GM21447 (cell line): ENCODE results near the gene GFPT2.

Experiments
- ATAC-seq: cut with Tn5 transposase; IDR thresholded peaks from one replicate; pipeline ENCODE4 v1.9.1; 2021; ENCODE audit not compliant: unreplicated experiment

GFPT2 gene

DNA sequence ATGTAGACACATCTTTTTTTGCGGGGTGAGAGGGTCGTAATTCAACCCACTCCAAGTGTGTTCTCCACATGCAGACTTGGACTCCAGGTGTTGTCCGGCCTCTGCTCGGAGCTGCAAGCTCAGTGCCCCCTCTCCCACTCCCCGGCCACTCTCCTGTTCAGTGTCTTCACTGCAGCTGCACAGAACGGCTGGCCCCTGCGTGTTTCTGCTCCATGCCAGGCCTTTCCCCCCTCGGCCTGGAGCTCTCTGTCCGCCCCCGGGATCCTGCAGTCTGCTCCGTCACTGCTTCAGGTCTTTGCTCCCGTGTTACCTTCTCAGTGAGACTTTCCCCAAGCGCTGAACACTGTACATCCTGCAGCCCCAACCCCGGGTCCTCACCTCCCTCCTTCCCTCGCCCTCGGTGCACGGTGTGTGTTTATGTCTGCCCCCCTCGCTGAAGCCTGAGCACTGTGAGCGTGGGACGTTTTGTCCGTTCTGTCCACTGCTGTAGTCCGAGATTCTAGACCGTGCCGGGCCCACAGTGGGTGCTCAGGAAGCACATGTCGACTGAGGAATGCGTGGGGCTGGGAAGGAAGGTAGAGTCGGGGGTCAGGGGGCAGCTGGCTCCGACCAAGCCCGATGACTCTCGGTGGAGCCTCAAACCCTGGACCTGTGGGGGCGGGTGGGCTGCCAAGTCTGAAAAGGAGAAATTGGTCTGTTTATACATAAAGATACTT, 26.4 kb upstream of the GFPT2 start:
- ATAC-seq, result no peak

DNA sequence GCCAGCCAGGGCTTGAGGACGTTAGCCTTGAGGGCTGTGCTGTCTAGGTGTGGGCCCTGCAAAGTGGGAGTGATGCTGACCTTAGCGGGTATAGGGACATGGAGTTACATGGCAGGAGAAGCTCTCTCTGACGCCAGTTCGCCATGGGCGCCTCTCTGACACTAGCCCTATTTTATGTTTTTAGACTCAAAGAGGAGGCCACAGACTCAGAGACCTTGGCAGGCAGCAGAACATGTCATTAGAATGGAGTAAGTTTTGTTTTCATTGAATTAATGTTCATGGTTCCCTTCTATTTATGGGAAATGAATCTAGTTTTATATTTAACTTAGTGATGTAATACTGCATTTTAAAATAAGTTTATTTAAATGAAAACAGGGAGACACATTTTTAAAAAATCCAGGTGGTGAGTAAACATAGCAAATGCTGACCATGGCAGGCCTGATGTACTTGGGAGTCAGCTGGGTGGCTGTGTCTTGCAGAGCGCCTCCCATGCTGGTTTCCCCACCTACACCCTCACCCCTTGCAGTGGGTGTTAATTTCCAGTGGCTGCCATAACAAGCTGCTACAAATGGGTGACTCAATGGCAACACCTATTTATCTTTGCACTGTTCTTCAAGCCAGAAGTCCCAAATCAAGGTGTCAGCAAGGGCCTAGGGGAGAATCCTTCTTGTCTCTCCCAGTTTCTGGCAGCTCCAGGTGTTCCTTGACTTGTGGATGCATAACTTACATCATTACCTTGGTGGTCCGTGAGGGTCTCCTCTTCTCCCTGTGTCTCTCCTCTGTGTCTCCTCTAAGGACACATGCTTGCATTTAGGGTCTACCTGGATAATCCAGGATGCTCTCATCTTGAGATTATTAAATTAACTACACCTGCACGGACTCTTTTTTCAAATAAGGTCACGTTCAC, 25.6 kb upstream of the GFPT2 start:
- no peak for ATAC-seq

DNA sequence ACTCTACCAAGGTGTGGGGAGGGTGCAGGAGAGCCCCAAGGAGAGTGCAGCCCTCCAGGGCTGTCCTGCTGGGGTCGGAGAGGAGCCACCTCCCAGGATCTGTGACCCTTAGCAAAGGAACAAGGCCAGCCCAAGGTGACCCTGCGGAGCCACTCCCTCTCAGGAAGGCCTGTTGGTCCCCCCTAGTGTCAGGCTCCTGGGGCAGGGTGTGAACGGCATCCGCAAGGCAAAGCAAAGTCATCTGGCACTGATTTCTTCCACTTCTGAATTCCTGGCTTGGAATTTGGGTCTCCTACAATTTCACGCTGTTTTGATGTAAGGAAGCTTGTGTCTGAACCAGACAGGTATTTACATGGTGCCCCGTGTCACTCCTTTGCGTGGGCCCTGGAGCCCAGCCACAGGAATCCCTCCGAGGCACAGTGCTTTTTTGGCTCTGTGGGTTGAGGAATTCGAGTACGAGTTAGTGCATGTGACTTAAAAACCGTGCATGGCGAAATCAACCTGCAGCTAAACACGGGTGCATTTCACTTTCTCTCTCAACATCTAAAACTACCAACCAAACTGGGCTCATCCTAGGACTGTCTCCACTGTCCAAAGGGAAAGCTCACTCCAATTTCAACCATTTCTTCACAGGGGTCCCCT, 24.5 kb upstream of the GFPT2 start:
- ATAC-seq, result no peak

DNA sequence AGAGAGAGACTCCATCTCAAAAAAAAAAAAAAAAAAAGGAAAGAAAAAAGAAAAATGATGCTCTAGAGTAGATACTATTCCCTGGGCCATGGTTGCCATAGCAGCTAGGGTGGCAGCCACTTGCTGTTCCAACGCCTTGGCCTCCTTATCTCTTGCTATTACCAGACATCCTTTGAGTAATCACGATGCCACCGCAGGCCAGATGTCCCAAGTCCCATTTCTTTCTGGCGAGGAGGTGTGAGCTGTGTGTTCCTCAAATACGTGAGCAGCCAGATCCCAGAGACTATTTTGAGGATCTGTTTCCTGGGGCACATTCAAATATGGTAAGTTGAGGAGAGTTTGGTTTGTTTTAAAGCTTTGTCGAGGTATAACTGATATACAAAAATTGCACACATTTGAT, 23.4 kb upstream of the GFPT2 start:
- ATAC-seq, result no peak

DNA sequence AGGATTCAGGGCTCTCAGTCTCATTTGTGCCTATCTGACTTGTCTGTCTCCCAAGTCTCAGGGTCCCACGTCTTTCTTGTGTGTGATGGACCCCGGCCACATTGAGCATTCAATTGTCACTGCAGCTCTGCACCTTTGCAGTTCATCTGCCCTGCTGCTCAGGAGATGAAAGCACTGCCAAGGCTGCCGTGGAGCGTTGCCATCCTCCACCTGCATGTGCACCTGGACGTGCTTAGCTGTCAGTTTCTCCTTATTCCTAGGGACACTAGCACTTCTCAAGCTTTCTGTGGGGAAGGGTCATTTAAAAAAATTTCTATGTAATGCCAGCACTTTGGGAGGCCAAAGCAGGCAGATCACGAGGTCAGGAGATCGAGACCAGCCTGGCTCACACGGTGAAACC, 22.8 kb upstream of the GFPT2 start:
- no peak for ATAC-seq

DNA sequence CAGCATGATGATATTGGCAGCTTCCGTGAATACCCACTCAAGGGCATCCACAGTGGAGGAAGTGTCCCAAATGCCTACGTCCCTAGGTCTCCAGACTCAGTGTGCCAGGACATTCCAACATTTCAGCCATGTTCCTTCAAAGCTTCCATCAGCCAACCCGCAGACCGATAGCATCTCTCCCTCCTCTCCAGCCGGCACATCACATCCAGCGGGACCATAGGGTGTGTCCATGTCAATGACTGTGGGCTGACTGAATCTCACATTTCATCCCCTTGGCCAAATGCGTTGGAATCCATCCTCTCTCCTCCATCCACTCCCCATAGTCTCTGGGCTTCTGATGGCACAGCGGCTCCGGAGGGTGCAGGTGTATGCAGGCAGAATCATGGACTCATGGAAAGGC, 22.2 kb upstream of the GFPT2 start:
- ATAC-seq, result no peak

DNA sequence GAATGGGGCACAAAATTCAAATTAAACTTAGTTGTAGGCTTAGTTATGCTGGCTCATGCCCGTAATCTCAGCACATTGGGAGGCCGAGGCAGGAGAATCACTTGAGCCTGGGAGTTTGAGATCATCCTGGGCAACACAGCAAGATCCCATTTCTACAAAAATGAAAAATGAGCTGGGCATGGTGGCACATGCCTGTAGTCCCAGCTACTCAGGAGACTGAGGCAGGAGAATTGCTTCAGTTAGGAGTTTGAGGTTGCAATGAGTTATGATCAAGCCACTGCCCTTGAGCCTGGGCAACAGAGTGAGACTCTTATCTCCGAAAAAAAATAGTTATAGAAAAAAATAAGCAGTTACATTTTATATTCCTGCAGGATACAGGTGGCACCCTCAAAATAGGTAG, 20.7 kb upstream of the GFPT2 start:
- no peak for ATAC-seq

DNA sequence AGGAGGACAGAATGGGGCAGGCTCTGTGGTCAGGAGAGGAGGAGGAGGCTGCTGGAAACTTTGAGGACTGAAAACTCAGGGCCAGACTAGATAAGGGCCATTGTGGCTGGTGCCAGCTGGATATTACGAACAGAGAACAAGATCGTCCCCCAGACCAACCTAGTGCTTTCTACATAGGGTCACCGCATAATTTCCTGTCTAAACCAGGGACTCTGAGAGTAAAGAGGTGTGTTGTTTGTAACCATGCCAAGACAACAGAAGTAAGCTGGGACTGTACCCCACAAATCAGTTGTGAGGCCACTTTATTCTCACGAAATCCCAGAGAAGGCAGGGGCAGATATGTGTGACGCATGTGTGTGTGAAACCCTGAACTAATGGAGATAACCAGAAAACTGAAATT, 20.3 kb upstream of the GFPT2 start:
- no peak for ATAC-seq

DNA sequence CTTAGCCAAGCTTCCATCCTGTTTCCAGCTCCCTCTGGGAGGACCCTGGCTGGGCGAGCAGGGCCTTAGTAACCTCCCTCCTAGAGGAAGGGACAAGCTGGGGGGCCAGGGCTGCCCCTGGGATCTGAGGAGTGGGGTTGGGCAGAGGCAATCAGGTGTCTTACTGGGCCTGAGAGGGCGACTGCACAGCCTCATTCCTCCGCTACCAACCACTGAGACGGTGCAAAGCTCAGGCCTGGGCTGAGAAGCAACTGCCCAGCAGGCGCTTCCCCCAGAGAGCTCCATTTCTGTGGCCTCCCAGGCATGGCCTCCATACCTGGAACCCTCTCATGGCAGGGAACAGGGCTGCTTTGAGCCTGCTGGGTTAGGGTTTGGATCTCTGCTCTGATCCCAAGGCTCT, 18.8 kb upstream of the GFPT2 start:
- no peak for ATAC-seq

DNA sequence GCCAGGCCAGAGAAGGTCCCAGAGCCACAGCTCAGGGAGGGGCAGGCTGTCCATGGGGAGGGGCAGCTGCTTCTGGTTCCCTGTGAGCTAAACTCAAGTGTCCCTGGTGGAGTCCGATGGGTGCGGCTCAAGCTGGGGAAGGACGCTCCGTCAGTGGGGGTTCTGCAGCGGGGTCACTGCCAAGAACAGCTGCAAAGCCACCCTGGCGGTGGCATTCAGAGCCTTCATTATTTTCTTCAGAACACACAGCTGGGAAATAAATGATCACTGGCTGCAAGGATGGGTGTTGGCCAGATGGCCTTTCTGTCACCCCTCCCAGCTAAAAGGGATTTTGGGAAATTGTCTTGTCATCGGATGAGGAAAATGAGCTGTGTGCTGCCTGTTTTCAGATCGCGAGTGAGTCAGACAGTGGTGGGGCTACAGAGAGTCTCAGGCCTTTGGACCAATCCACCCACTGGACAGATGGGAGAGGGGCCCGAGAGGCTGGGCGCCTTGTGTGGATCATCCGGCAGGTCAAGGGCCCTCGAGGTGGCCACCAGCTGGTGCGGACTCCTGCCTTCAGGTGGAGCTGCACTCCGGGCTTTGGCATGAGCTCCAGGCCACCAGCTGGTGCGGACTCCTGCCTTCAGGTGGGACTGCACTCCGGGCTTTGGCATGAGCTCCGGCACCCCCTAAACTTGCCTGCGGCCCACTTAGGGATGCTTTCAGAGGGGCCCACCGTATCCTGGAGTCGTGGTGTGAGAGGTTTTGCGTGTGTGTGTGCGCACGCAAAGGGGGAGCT, 17.9 kb upstream of the GFPT2 start:
- ATAC-seq, result no peak

DNA sequence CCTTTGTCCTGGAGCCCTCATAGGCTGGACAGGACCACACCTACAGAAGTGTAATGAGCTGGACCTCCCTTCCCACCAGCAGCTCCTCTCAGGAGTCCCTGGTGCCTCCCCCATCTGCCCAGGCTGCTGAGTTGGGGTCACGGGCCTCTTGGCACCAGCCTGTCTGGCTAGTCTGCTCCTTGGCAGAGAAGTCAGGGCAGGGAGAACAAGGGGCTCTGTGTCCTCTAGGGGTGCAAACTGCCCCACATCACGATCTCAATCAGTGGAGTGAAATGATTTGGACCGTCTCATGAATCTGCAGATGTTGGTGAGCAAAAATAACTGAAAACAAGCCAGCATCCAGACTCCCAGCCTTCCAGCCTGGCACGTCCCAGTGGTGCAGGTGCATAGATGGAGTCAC, 14.9 kb upstream of the GFPT2 start:
- no peak for ATAC-seq

DNA sequence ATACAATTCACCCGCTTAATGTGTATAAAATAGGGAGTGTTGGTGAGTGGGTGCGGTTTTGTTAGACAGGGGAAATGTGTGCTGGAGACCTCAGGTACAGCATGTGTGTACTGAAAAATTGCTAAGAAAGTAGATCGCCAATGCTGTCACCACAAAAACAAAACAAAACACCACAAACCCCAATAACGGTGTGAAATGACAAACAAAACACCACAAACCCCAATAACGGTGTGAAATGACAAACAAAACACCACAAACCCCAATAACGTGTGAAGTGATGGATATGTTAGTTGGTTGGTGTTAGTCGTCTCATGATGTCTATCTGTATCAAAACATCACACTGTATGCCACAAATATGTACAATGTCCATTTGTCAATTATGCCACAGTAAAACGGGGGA, 14.2 kb upstream of the GFPT2 start:
- ATAC-seq, result no peak

DNA sequence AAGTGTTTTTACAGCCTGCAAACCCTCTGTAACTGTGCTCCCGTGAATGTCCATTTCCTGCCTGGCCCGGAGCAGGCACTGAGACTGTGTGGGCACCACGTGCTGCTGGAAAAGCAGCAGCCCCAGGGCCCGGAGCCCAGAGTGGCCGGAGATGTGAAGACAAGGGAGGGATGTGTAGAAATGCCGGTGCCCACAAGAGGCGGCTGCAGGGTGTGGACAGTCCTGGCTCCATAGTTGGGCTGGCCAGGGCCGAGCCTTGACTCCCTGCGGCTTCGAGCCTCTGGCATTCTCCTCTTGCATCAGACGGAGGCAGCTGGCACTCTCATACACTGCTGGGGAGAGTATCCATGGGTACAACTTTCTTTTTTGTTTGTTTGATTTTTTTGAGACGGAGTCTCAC, 13.2 kb upstream of the GFPT2 start:
- ATAC-seq, result no peak

DNA sequence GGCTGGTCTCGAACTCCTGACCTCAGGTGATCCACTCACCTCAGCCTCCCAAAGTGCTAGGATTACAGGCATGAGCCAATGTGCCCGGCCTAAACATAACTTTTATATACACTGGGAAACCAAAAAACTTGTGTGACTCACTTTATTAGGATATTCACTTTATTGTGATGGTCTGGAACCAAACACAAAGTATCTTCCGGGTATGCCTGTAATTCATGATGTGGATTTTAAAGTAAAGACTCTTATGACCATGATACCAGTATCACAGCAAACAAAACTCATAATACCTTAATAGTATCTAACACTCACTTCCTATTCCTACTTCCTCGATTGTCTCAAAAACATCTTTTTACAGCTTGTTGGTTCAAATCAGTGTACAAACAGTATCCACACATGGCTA, 12.7 kb upstream of the GFPT2 start:
- ATAC-seq, result no peak

DNA sequence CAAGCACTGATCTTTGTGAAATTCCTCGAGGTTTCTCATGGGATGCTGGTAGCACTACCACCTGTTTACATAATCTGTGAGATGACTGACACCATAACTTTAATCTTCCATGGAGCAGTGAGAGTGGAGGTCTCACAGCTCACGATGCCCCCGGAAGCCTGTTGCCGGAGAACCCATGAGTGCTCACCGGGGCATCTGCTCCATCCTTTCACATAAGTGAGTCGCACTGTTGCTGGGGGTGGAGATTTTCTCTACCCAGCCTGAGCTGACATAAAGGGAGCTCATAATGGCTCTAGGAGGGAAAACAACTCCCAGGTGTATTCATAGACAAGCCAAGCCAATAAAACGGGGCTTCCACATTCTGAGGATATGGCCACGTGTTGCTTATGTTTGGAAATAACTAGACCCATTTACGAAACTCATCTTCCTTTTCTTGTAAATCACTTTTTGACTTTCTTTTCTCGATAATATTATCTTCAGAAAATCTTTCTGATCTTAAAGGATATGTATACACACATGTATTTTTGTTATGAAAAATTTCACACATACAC, 11.2 kb upstream of the GFPT2 start:
- no peak for ATAC-seq

DNA sequence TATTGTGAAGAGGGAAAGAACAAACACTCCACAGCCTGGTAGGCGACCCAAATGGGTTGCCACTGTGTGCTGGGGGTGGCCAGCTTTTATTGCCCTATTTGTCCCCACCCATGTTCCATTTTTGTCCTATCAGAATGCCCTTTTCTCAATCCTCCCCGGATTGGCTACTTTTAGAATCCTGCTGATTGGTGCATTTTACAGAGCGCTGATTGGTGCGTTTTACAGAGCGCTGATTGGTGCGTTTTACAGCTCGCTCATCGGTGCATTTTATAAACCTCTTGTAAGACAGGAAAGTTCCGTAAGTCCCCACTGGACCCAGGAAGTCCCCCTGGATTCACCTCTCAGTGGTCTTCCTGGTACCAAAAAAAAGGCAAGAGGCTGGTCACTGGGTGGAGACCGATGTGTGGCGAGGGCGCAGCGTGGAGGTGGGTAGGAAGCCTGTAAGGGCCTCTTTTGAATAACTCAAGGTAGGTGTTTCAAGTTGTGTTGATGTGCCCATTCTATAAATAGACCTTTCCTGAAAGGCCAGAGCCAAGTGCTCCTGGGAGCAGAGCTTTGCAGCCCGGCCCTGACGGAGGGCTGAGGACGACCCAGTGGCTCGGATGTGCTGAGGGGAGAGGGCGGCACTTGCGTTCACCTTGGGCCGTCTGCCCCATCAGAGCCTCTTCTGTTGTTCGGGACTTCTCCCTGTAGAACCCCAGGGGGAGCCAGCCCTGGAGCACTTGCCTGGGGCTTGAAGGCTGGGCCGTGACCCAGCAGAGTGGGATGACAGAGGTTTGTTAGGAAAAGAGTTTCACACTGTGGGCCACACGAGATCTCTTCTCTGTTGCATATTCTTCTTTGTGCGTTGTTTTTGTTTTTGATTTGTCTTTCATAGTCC, 7.2 kb upstream of the GFPT2 start:
- no peak for ATAC-seq

DNA sequence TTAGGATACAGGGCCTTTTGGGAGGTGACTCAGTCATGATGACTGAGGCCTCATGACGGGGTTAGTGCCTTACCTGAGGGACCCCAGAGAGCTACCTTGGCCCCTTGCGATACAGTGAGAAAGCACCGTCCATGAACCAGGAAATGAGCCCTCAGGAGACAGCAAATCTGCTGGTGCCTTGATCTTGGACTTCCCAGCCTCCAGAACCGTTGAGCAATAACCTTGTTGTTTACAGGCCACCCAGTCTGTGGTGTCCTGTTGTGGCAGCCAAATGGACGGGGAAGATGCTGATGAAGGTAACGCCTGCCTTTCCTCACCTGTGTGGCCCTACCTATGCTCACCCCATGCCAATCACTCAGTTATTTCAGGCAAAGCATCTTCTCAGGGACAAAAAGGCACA, 5.6 kb upstream of the GFPT2 start:
- no peak for ATAC-seq

DNA sequence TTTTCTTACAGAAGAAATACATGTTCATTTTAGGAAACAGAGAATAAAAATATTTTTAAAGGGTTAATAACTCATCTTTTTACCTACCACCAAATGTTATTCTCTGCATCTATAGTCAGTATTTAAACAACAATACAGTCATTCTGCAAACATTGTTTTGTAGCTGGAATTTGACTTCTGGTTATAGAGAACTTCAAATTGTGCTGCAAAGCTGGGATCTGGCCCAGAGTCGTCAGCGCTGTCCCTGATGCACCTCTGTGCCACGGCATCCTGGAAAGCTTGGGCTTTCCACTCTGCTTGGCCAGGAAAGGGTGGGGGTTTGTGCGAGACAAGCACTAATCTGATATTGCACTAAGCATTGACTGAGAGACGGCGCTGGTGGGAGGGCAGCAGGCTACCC, 5.0 kb upstream of the GFPT2 start:
- no peak for ATAC-seq

DNA sequence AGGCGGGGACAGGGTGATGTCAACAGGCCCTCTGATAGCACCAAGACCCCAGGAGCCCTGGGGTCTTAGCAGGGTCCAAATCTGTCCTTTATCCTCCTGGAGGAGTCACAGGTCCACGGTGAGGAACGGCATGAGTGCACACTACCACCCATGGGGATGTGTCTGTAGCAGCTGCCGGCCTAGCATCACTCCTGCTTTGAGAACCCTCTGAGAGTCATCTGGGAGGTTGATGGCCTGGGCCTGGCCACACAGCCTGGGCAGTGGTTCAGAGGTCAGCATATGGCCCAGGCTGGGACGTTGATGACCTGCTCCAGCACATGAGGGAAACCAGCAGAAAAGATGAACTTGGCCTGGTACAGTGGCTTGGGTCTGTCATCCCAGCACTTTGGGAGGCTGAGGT, 1.8 kb upstream of the GFPT2 start:
- no peak for ATAC-seq

DNA sequence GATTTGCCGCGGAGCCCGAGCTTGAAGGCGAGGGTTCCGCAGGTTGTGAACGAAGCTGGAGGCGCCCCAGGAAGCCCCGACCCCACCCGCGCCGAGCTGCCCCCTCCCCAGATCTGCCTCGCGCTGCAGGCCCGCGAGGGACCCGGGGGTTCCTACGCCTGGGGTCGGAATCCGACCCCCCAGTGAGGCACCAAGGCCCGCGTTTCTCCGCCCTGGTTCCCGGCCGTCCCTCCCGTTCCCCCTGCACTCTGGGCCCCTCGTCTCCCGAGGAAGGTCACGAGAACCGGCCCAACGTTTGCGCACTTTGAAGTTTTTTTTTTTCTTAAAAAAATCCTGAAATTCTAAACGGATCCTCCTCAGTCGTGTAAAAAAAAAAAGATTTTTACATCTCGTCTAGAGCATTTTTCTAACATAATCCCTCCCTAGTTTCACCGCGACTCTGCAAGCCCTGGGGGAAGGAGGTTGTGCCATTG, 880 bp upstream of the GFPT2 start:
- ATAC-seq, result no peak
